H1 (cell line): ENCODE data around the gene CTXN2. TPM values are rescaled to one million over a fixed set of nuclear protein-coding genes. Genes with fewer than 3 reads are reported as not detected.

Experiments
- ASH2L ChIP-seq: fragments of 200-600, 300-600 bp; sonication (generic); IDR thresholded peaks from one replicate; pipeline ENCODE4 v1.7.1; 2017; ENCODE audit warnings: low read length
- POU5F1 ChIP-seq: IDR thresholded peaks from 2 replicates; pipeline ENCODE4 v1.6.1; 2011; ENCODE audit warnings: low read depth, mild to moderate bottlenecking, low read length, moderate library complexity
- RAD21 ChIP-seq, 2 experiments: IDR thresholded peaks in 1 of 2; conservative IDR thresholded peaks in 1 of 2; 2 replicates each; pipeline ENCODE4 v1.6.1; 2011; ENCODE audit warnings: low read depth in 2 of 2, low read length in 2 of 2, improper control_type of control experiment in 1 of 2, inconsistent platforms in 1 of 2, mild to moderate bottlenecking in 1 of 2, moderate library complexity in 1 of 2
- polyA plus RNA-seq, 7 experiments: library from polyadenylated mRNA; depleted of rRNA in 3 of 7; stranded (reverse) in 5 of 7; unstranded in 2 of 7; fragments of >200 nt in 5 of 7; fragments of 200-250 nt in 2 of 7; gene quantifications; 1 replicate in 5 of 7; 2 replicates in 1 of 7; 4 replicates in 1 of 7; pipeline versions ENCODE4 v1.2.1 to v1.2.3, GENCODE V29; 2011 to 2013; ENCODE audit warnings: missing spikeins in 2 of 7, mixed read lengths in 2 of 7
- total RNA-seq: library from RNA; stranded (reverse); fragmentation: NEBNext Ultra II Directional; extraction: Animal tissue kit (Norgen Biotek cat#: 25700); gene quantifications from 2 replicates; pipeline ENCODE4 v1.2.1, GENCODE V29; 2021
- TF ChIP-seq, protein P1 (sequence below), 3 experiments: IDR thresholded peaks; 1 replicate in 2 of 3; 2 replicates in 1 of 3; pipeline versions ENCODE4 v1.5.1 to v1.6.1; 2011; ENCODE audit warnings: low read length in 3 of 3, mild to moderate bottlenecking in 3 of 3, inconsistent platforms in 2 of 3, low read depth in 1 of 3, moderate library complexity in 1 of 3; ENCODE audit not compliant: insufficient read depth in 1 of 3; ENCODE audit errors: control extremely low read depth in 1 of 3

CTXN2 gene
- total and polyA plus RNA-seq, 2 of the 8 experiments (the other 6 are each of a cell fraction or from before 2014, with no cell fraction given) = 0.08 TPM; not detected in 1

DNA sequence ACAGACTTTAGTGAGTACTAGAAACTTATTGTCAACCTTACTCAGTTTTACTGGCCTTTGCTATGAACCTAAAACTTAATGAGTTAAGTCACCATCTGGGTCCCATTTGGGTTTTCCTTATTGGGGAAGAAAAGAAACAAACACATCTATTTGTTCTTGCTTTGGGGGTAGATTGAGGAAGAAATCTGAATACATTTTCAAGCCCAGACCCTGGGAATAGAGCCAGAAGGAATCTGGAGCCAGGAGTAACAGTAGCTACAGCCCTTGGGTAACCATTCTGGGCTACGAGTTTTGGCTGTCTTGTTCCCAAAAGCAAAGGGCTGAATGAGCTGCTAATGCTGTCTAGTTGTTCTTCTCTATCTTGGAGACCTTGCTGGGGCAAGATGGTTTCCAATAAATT, 31.2 kb downstream of the CTXN2 start (continued):
- TF ChIP-seq, protein P1, sequence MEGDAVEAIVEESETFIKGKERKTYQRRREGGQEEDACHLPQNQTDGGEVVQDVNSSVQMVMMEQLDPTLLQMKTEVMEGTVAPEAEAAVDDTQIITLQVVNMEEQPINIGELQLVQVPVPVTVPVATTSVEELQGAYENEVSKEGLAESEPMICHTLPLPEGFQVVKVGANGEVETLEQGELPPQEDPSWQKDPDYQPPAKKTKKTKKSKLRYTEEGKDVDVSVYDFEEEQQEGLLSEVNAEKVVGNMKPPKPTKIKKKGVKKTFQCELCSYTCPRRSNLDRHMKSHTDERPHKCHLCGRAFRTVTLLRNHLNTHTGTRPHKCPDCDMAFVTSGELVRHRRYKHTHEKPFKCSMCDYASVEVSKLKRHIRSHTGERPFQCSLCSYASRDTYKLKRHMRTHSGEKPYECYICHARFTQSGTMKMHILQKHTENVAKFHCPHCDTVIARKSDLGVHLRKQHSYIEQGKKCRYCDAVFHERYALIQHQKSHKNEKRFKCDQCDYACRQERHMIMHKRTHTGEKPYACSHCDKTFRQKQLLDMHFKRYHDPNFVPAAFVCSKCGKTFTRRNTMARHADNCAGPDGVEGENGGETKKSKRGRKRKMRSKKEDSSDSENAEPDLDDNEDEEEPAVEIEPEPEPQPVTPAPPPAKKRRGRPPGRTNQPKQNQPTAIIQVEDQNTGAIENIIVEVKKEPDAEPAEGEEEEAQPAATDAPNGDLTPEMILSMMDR (IDR thresholded peaks at IDR 0.05; ENCODE audit: control extremely low read depth in 1 of 3, insufficient read depth in 1 of 3, low read depth in 1 of 3, low read length in 3 of 3) = no peak
- no peak for TF ChIP-seq RAD21 (IDR thresholded peaks at IDR 0.05 in 1 of 2, conservative IDR thresholded peaks at IDR 0.05 in 1 of 2; ENCODE audit: low read depth in 2 of 2, low read length in 2 of 2)
- TF ChIP-seq ASH2L = no peak
- TF ChIP-seq POU5F1 = no peak
